ENCODE data around the gene SLC17A9.

SLC17A9 gene

DNA sequence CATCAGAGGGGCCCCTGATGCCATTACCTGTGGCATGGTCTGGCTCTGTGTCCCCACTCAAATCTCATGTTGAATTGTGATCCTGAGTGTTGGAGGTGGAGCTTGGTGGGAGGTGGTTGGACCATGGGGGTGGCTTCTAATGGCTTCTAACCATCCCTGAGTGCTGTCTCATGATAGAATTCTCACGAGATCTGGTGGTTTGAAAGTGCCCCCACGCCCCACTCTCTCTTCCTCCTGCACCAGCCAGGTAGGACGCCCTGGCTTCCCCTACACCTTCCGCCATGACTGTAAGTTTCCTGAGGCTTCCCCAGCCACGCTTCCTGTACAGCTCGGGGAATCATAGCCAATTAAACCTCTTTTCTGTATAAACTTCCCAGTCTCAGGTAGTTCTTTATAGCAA is 39.4 kb downstream of the SLC17A9 start:
- H3K36me3 ChIP-seq (ENCODE audit: insufficient read depth, low read length): no peaks in the 10 kb centered on the region
- H3K9ac ChIP-seq (ENCODE audit: insufficient read length): no peak overlapping the region
- no peak overlapping the region for H3K27ac ChIP-seq
- no peak for DNase-seq (ENCODE audit: low read depth, low spot score)
- no peak overlapping the region for H3K4me3 ChIP-seq
- no peaks in the 10 kb centered on the region for H3K9me3 ChIP-seq (ENCODE audit: low read depth, low read length)
- TF ChIP-seq FOXP2 (optimal IDR thresholded peaks at IDR 0.05; ENCODE audit: control extremely low read depth, extremely low read length, insufficient read depth) (no peak), POLR2AphosphoS5 (IDR thresholded peaks at IDR 0.05; ENCODE audit: borderline replicate concordance, low read depth, low read length) (no peak), EZH2 (IDR thresholded peaks at IDR 0.05) (no peak)

DNA sequence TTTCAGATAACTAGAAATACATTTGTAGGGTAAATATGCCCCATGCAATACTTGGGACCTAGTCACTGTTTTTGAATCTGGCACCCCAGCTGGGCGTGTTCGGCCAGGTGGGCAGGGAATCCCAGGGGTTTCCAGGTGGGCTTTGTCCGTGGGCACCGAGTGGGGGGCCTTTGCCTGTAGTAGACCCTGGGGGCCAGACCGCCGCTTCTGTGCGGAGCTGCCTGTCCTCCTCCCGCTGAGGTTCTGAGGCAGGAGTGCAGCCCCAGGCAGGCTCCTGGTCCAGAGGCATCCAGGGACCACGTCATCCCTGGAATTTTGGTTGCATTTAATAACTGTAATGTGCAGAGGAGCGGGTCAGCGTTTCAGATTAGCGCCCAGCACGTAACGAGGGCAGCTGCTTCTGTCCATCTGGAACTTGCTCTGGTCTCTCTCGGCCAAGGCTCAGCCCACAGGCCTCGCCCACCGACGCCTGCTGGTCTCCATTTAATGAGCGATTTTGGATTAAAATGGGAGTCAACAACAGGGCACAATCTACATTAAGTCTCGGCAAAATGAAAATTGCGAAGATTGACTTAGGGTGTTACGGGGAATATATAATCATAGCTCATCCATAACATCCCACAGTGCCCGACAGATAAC is 41.5 kb downstream of the SLC17A9 start:
- no peak overlapping the region for H3K4me3 ChIP-seq
- H3K9me3 ChIP-seq (ENCODE audit: low read depth, low read length): no peaks in the 10 kb centered on the region
- no peak overlapping the region for H3K27ac ChIP-seq
- no peak for DNase-seq (ENCODE audit: low read depth, low spot score)
- no peaks in the 10 kb centered on the region for H3K36me3 ChIP-seq (ENCODE audit: insufficient read depth, low read length)
- no peak overlapping the region for H3K9ac ChIP-seq (ENCODE audit: insufficient read length)
- TF ChIP-seq POLR2AphosphoS5 (IDR thresholded peaks at IDR 0.05; ENCODE audit: borderline replicate concordance, low read depth, low read length) (no peak), EZH2 (IDR thresholded peaks at IDR 0.05) (no peak), FOXP2 (optimal IDR thresholded peaks at IDR 0.05; ENCODE audit: control extremely low read depth, extremely low read length, insufficient read depth) (no peak)

DNA sequence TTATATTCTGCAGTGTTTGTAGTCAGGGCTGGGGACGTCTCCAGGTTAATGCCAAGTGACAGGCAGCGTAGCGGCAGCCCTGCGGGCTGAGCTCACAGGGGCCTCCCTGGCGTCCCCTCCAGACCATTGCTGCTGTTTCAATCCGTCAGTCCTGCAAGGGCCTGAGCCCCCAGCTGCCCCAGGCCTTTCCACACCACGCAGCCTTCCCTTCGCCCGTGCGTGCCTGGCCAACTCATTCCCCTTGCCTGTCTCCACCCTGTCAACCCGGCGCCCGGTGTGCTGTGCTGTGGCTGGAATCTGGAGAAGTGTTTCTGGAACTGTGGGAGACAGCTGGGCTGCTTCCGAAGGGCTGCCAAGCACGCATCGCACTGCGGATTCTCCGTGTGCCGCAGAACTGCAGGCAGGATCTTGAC is 42.4 kb downstream of the SLC17A9 start:
- no peaks in the 10 kb centered on the region for H3K36me3 ChIP-seq (ENCODE audit: insufficient read depth, low read length)
- no peak for TF ChIP-seq EZH2 (IDR thresholded peaks at IDR 0.05)
- TF ChIP-seq POLR2AphosphoS5 (IDR thresholded peaks at IDR 0.05; ENCODE audit: borderline replicate concordance, low read depth, low read length): no peak
- TF ChIP-seq FOXP2 (optimal IDR thresholded peaks at IDR 0.05; ENCODE audit: control extremely low read depth, extremely low read length, insufficient read depth): no peak
- no peak overlapping the region for H3K4me3 ChIP-seq
- H3K27ac ChIP-seq: no peak overlapping the region
- no peaks in the 10 kb centered on the region for H3K9me3 ChIP-seq (ENCODE audit: low read depth, low read length)
- DNase-seq (ENCODE audit: low read depth, low spot score): no peak
- H3K9ac ChIP-seq (ENCODE audit: insufficient read length): no peak overlapping the region

DNA sequence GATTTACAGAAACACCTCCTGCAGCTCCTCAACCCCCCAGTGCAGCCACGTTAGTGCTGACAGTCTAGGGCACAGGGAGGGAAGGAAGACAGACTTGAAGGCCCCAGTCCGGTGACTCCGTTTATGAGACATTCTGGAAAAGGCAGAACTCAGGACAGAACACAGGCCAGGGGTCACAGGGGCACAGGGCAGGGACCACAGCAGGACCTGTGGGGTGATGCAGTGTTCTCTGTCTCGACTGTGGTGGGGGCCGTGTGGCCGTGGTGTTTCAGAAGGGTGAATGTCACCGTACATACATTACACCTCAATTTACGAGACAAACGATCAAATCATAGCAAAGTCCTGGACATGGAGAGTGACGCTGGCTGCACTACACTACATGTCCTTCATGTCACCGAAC is 43.0 kb downstream of the SLC17A9 start:
- DNase-seq (ENCODE audit: low read depth, low spot score): no peak
- H3K27ac ChIP-seq: no peak overlapping the region

DNA sequence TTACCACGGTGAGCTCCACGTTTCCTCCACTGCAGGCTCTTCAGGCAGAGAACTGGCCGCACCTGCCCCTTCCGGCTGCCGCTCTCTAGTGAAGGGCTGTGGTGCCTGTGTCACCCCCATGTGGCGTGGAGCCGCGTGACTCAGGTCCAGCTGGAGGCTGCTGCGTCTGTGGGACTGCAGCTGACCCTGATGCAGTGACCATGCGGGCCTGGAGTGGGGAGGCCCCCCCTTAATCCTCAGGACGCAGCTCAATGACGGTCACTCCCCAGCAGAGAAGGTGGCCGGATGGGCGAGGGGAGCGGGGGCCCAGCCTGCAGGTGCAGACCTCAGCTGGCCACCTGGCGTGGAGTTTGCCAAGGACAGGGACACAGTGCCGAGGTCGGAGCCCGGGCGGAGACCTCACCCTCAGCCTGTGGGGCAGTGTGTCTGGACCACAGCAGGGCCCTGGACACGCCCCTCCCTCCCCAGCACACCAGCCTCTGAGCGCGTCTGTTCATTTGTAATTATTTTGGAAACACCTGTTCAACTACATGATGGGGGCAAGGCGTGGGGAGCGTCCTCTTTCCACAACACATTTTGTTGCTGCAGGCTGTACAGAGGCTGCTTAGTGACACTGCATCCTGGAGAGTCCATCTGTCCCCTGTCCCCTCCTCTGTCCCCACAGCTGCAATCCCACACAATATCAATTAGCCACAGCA is 43.5 kb downstream of the SLC17A9 start:
- H3K36me3 ChIP-seq (ENCODE audit: insufficient read depth, low read length): no peaks in the 10 kb centered on the region
- no peak overlapping the region for H3K4me3 ChIP-seq
- no peak overlapping the region for H3K9ac ChIP-seq (ENCODE audit: insufficient read length)
- DNase-seq (ENCODE audit: low read depth, low spot score): no peak
- H3K9me3 ChIP-seq (ENCODE audit: low read depth, low read length): no peaks in the 10 kb centered on the region
- H3K27ac ChIP-seq: no peak overlapping the region
- TF ChIP-seq EZH2 (IDR thresholded peaks at IDR 0.05): no peak
- TF ChIP-seq FOXP2 (optimal IDR thresholded peaks at IDR 0.05; ENCODE audit: control extremely low read depth, extremely low read length, insufficient read depth): no peak
- TF ChIP-seq POLR2AphosphoS5 (IDR thresholded peaks at IDR 0.05; ENCODE audit: borderline replicate concordance, low read depth, low read length): no peak

More for the DNA sequence above, 43.0 kb downstream of the SLC17A9 start:
- H3K36me3 ChIP-seq (ENCODE audit: insufficient read depth, low read length): no peaks in the 10 kb centered on the region
- H3K4me3 ChIP-seq: no peak overlapping the region
- H3K9ac ChIP-seq (ENCODE audit: insufficient read length): no peak overlapping the region
- TF ChIP-seq EZH2 (IDR thresholded peaks at IDR 0.05): no peak
- no peak for TF ChIP-seq POLR2AphosphoS5 (IDR thresholded peaks at IDR 0.05; ENCODE audit: borderline replicate concordance, low read depth, low read length)
- no peak for TF ChIP-seq FOXP2 (optimal IDR thresholded peaks at IDR 0.05; ENCODE audit: control extremely low read depth, extremely low read length, insufficient read depth)
- no peaks in the 10 kb centered on the region for H3K9me3 ChIP-seq (ENCODE audit: low read depth, low read length)

DNA sequence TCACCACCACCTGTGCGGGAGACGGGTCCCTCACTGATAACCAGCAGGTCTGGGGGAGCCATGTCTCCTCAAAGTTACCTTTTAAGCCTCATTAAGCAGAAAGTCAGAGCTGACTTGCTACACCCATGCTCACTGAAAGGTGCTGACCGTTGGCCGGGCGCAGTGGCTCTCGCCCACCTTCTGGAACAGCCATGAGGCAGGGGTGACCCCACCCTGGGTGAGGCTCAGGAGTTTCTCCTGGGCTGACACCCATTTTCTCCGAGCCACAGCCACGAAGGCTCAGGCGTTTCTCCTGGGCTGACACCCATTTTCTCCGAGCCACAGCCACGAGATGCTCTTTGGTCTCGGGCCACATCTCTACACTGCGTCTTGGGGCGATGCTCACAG is 44.1 kb downstream of the SLC17A9 start:
- TF ChIP-seq POLR2AphosphoS5 (IDR thresholded peaks at IDR 0.05; ENCODE audit: borderline replicate concordance, low read depth, low read length): no peak
- no peak for TF ChIP-seq EZH2 (IDR thresholded peaks at IDR 0.05)
- no peak for TF ChIP-seq FOXP2 (optimal IDR thresholded peaks at IDR 0.05; ENCODE audit: control extremely low read depth, extremely low read length, insufficient read depth)
- Histone ChIP-seq H3K36me3 (ENCODE audit: insufficient read depth, low read length) (no peaks in the 10 kb centered on the region), H3K9me3 (ENCODE audit: low read depth, low read length) (no peaks in the 10 kb centered on the region), H3K27ac (no peak overlapping the region), H3K4me3 (no peak overlapping the region), H3K9ac (ENCODE audit: insufficient read length) (no peak overlapping the region)
- no peak for DNase-seq (ENCODE audit: low read depth, low spot score)

DNA sequence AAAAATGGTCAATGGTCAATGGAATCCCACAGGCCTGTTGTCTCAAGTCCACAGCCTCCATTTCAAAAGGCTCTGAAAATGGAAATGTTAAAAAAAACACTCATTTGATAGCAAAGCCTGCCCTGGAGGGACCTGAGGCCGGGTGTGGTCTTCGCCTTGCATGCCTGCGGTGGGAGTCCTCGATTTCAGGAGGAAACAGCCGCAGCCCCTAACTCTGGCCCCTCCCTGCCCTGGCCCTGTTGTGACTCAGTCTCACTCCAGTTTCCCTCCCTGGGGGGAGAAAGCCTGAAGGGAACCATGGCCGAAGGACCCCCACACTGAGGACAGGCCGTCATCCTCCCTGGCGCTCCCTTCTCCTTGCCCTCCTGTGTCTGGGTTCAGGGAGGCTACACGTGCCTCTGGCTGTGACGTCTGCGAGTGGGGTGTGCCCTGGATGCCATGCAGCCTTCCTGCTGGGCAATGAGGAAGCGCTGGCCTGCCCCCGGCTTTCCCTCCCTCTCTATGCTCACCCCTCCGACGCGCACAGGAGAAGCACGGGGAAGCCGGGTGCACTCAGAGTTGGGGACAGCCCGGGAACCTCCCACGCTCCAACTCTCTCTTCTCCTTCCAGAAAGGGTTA is 45.0 kb downstream of the SLC17A9 start:
- Histone ChIP-seq H3K27ac (no peak overlapping the region), H3K36me3 (ENCODE audit: insufficient read depth, low read length) (no peaks in the 10 kb centered on the region), H3K9me3 (ENCODE audit: low read depth, low read length) (no peaks in the 10 kb centered on the region), H3K9ac (ENCODE audit: insufficient read length) (no peak overlapping the region), H3K4me3 (no peak overlapping the region)
- no peak for DNase-seq (ENCODE audit: low read depth, low spot score)
- no peak for TF ChIP-seq POLR2AphosphoS5 (IDR thresholded peaks at IDR 0.05; ENCODE audit: borderline replicate concordance, low read depth, low read length)
- no peak for TF ChIP-seq FOXP2 (optimal IDR thresholded peaks at IDR 0.05; ENCODE audit: control extremely low read depth, extremely low read length, insufficient read depth)
- no peak for TF ChIP-seq EZH2 (IDR thresholded peaks at IDR 0.05)

DNA sequence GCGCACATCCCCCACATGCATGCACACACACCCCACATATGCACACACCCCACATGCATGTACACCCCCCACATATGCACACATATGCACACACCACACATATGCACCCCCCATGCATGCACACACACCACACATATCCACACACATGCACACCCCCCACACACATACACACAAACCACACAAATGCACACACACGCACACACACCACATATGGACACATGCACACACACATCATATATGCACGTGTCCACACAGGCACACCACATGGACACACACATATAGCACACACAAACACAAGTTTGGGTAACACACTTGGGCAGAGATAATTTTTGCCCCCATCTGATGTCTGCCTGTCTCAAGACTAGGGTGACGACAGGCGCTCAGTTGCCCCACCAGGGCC is 45.9 kb downstream of the SLC17A9 start:
- DNase-seq (ENCODE audit: low read depth, low spot score): no peak
- Histone ChIP-seq H3K4me3 (no peak overlapping the region), H3K9me3 (ENCODE audit: low read depth, low read length) (no peaks in the 10 kb centered on the region), H3K9ac (ENCODE audit: insufficient read length) (no peak overlapping the region), H3K36me3 (ENCODE audit: insufficient read depth, low read length) (no peaks in the 10 kb centered on the region), H3K27ac (no peak overlapping the region)
- TF ChIP-seq EZH2 (IDR thresholded peaks at IDR 0.05): no peak
- TF ChIP-seq FOXP2 (optimal IDR thresholded peaks at IDR 0.05; ENCODE audit: control extremely low read depth, extremely low read length, insufficient read depth): no peak
- TF ChIP-seq POLR2AphosphoS5 (IDR thresholded peaks at IDR 0.05; ENCODE audit: borderline replicate concordance, low read depth, low read length): no peak

Measured in SK-N-MC (cell line).